AG04449 (cell line): ENCODE results near the gene INTS3.

Experiments used
- CTCF ChIA-PET: fragments of 350-600 bp; formaldehyde crosslinking; extraction: SDS; loops from one replicate; lab custom pipeline; 2021; ENCODE audit warnings: antibody characterized with exemption; lab: Yijun Ruan, JAX
- POLR2A ChIA-PET: fragments of 400-600, 350-600 bp; formaldehyde crosslinking; extraction: SDS; loops from one replicate; lab custom pipeline; 2020; ENCODE audit warnings: antibody characterized with exemption, inconsistent platforms; lab: Yijun Ruan, JAX
- DNase-seq: peaks from one replicate; pipeline ENCODE4 v3.0.0-alpha.2; 2010; ENCODE audit warnings: low read depth, low spot score
- H3K4me3 ChIP-seq: 2 replicates; pipeline ENCODE4 v1.5.1; 2011; ENCODE audit warnings: low read depth, mild to moderate bottlenecking, control low read depth, low read length
- TF ChIP-seq, protein P1 (sequence below): IDR thresholded peaks from one replicate; pipeline ENCODE4 v1.5.1; 2011; ENCODE audit warnings: mild to moderate bottlenecking, moderate library complexity, low read length, control low read depth, inconsistent platforms; ENCODE audit not compliant: insufficient read depth; ENCODE audit errors: missing control alignments

INTS3 gene

GRCh38 chr1:153804112-153804511 lies 76.3 kb downstream of the INTS3 start:
- CTCF ChIA-PET, result interaction anchor here (1.2 to 2.3 kb wide), 3 partner anchors 10 to 182 kb away, joined by 3 to 9 read pairs (median 8); partner anchors contain the start of genes DENND4B and RAB13
- POLR2A ChIA-PET, result no interaction called here
- no peak overlapping the region for H3K4me3 ChIP-seq
- TF ChIP-seq, protein P1, sequence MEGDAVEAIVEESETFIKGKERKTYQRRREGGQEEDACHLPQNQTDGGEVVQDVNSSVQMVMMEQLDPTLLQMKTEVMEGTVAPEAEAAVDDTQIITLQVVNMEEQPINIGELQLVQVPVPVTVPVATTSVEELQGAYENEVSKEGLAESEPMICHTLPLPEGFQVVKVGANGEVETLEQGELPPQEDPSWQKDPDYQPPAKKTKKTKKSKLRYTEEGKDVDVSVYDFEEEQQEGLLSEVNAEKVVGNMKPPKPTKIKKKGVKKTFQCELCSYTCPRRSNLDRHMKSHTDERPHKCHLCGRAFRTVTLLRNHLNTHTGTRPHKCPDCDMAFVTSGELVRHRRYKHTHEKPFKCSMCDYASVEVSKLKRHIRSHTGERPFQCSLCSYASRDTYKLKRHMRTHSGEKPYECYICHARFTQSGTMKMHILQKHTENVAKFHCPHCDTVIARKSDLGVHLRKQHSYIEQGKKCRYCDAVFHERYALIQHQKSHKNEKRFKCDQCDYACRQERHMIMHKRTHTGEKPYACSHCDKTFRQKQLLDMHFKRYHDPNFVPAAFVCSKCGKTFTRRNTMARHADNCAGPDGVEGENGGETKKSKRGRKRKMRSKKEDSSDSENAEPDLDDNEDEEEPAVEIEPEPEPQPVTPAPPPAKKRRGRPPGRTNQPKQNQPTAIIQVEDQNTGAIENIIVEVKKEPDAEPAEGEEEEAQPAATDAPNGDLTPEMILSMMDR, result no peak
- no peak for DNase-seq

DNA sequence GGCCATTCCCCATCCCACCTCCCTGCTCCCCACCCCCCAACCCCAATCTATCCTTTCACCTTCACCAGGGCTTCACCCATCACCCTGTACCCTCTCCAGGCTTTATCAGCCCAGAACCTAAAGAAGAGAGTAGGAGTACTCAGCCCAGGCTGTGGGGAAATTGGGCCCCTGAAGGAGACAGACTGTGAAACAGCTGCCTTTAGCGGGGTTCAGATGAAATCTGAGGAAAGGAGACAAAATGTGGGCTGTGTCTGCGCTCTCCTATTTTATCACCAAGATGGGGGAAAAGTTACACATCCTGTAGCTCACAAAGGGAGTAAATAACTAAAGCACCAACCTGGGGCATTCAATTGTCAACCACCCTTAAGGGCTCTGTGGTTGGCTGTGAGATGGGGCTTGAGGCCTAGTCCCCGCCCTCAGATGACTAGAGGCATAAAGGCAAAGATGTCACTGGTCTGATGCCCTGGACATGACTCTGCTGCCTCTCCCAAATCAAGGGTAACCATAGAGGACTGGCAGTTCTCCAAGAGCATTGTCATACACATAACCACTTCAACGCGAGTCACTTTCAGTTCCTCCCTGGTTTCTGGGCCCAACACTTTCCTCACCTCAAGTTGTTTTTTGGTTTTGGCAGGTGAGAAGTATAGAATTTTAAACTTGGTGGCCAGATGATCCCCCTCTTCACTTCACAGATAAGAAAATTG lies 77.3 kb downstream of the INTS3 start:
- CTCF ChIA-PET, result interaction anchor here (0.9 to 3.4 kb wide), 5 partner anchors 9 to 181 kb away, joined by 3 to 14 read pairs (median 8); partner anchors contain the start of genes DENND4B and RAB13
- POLR2A ChIA-PET, result no interaction called here
- no peak for DNase-seq
- TF ChIP-seq, protein P1, result no peak
- no peak overlapping the region for H3K4me3 ChIP-seq

- no peak overlapping the region for H3K4me3 ChIP-seq
These were observed 78.3 kb downstream of the INTS3 start for GRCh38 chr1:153805886-153806719.

DNA sequence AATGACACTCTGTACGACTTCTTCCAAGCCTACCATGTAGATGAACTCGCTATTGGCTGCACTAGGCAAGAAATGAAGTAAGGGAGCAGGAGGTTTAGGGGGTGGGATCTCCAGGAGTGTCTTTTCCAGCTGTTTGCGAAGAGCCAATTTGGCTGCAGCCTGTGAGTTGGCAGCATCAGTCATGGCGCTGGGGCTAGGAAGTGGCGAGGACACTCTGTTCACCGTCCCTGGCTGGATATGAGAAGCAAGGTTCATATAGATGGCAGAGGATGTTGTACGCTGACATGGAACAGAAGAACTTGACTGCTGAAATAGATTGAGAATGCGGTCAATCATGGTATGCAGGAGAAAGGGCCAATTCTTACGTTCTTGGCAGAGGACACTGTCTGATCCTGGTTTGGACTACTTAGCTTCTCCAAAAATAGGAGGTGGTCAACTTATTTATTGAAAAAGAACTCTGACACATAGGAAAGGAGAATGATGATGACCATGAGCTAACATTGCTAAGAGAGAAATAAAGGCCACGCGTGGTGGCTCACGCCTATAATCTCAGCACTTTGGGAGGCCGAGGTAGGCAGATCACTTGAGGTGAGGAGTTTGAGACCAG lies 88.5 kb downstream of the INTS3 start:
- TF ChIP-seq, protein P1, result no peak
- CTCF ChIA-PET, result interaction anchor here (0.9 to 2.5 kb wide), 5 partner anchors 11 to 170 kb away, joined by 3 to 25 read pairs (median 6); partner anchors contain the start of genes DENND4B and RAB13
- POLR2A ChIA-PET, result interaction anchor here (0.7 kb wide), 1 partner anchor 174 kb away, joined by 3 read pairs; the partner anchor contains the start of gene RPS27
- no peak for DNase-seq
- H3K4me3 ChIP-seq, result no peak overlapping the region

More at GRCh38 chr1:153805886-153806719, 78.3 kb downstream of the INTS3 start:
- CTCF ChIA-PET, result interaction anchor here (0.6 to 3.4 kb wide), 7 partner anchors 8 to 181 kb away, joined by 3 to 15 read pairs (median 3); partner anchors contain the start of gene RAB13
- POLR2A ChIA-PET, result interaction anchor here (0.6 kb wide), 1 partner anchor 42 kb away, joined by 3 read pairs; no protein-coding TSS in a partner anchor
- DNase-seq, result no peak
- TF ChIP-seq, protein P1, result no peak

- no peak for DNase-seq
- no peak overlapping the region for H3K4me3 ChIP-seq
- ChIA-PET POLR2A (no interaction called here), CTCF (interaction anchor here (0.8 to 2.7 kb wide), 4 partner anchors 14 to 168 kb away, joined by 3 to 8 read pairs (median 4); partner anchors contain the start of genes CREB3L4, DENND4B and RAB13)
- TF ChIP-seq, protein P1, result no peak
These were observed 91.0 kb downstream of the INTS3 start for GRCh38 chr1:153818876-153819275.
